ENCODE data around the gene MAGI3. TPM values are rescaled to one million over a fixed set of nuclear protein-coding genes. Genes with fewer than 3 reads are reported as not detected.

The MAGI3 gene
- total RNA-seq, 4 donors from 2014 or later = 94.3 to 180 (median 134) TPM

DNA sequence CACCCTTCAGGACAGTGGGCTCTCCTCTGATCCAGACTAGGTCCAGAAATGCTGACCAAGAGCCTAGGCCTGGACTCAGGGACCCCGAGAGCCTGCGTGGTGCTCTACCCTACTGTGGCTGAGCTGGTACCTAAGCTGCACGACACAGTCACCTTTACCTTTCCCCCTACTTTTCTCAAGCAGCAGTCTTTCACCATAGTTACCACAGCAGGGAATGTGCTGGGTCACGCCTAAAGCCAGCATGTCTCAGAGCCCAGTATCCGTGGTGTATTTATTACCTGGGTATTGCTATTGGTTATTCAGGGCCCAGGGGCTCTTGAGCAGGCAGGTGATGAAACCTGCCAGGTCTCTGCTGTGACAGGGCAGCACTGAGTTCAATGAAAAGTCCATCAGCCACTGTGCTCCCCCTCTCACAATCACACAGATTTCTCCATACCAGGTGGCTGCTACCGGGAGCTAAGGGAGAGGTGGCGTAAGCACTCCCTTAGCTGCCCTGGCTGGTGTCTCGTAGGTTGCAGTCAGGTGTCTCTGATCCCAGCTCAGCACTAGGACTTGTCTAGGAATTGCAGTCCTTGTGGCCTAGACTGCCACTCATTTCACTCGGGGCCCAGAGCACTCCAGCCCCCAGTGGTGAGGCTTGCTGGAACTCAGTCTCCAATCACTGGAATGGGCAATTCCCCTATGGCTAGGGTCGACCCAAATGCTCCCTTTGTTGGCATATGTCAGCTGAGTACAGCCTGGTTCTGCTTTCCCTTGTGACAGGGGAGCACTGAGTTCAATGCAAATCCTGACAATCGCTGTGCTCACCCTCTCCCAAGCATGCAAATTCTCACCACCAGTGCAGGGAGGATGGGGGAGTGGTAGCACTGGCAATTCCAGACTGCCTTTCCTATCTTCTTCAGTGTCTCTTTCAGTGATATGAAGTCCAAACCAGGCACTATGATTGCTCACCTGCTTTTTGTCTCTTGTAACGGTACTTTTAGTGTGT, 240.3 kb downstream of the MAGI3 start:
- in situ Hi-C loops (cut with MboI; ENCODE audit: low pct_ligation_motif_present in 1 of 4, low pct_unique_long_range_greater_than_20kb in 1 of 4, low sequenced_read_pairs in 3 of 4) (no loop called here), intact Hi-C loops (cut with DNase I; ENCODE audit: low total_unique reads) (no loop called here)
- H3K27me3 ChIP-seq = no peaks in the 10 kb centered on the region

DNA sequence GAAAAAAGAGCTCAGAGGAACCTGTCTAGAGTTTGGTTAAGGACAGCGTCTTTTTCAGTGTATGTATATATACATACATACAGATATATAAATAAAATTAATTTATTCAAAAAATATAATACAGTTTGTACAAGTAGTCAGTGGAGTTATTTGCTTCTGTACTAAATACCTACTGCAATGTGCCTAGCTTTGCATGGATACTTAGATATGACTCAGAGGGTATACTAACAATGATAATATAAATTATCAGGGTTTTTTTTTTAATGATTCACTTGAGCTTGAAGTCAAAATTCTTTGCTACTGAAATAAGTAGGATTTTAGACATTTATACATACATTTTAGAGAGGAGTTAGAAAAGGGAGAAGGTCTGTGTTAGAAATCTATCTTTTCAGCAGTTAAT, 251.1 kb downstream of the MAGI3 start:
- Histone ChIP-seq H3K27ac (no peak overlapping the region), H3K36me3 (peaks cover 0 to 19% (median 3%) of the 10 kb centered on the region in 4 donors), H3K9me3 (no peaks in the 10 kb centered on the region), H3K27me3 (no peaks in the 10 kb centered on the region), H3K4me1 (no peaks in the 10 kb centered on the region), H3K4me3 (no peak overlapping the region)
- in situ Hi-C loops (cut with MboI; ENCODE audit: low pct_ligation_motif_present in 1 of 4, low pct_unique_long_range_greater_than_20kb in 1 of 4, low sequenced_read_pairs in 3 of 4) (no loop called here), intact Hi-C loops (cut with DNase I; ENCODE audit: low total_unique reads) (no loop called here)
- WGBS, 2 donors (ENCODE audit: low coverage in 1 of 2) = 93 to 100% methylated on average over 1 of the region's 1 CpG
- TF ChIP-seq, protein P1, sequence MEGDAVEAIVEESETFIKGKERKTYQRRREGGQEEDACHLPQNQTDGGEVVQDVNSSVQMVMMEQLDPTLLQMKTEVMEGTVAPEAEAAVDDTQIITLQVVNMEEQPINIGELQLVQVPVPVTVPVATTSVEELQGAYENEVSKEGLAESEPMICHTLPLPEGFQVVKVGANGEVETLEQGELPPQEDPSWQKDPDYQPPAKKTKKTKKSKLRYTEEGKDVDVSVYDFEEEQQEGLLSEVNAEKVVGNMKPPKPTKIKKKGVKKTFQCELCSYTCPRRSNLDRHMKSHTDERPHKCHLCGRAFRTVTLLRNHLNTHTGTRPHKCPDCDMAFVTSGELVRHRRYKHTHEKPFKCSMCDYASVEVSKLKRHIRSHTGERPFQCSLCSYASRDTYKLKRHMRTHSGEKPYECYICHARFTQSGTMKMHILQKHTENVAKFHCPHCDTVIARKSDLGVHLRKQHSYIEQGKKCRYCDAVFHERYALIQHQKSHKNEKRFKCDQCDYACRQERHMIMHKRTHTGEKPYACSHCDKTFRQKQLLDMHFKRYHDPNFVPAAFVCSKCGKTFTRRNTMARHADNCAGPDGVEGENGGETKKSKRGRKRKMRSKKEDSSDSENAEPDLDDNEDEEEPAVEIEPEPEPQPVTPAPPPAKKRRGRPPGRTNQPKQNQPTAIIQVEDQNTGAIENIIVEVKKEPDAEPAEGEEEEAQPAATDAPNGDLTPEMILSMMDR (IDR thresholded peaks at IDR 0.05) = no peak
- TF ChIP-seq POLR2AphosphoS5 (IDR thresholded peaks at IDR 0.05) (no peak), EP300 (IDR thresholded peaks at IDR 0.05; ENCODE audit: low read depth) (no peak), POLR2A (IDR thresholded peaks at IDR 0.05) (no peak)
- DNase-seq = no peak

More for the DNA sequence above, 240.3 kb downstream of the MAGI3 start:
- H3K9me3 ChIP-seq = peaks cover 13 to 17% of the 10 kb centered on the region in 2 donors
- no peak for TF ChIP-seq EP300 (IDR thresholded peaks at IDR 0.05; ENCODE audit: low read depth)
- no peak for TF ChIP-seq POLR2A (IDR thresholded peaks at IDR 0.05)
- no peak for TF ChIP-seq POLR2AphosphoS5 (IDR thresholded peaks at IDR 0.05)
- TF ChIP-seq, protein P1 (IDR thresholded peaks at IDR 0.05) = no peak
- no peak overlapping the region for H3K4me3 ChIP-seq
- peaks cover 0 to 27% (median 7%) of the 10 kb centered on the region in 4 donors for H3K36me3 ChIP-seq
- H3K27ac ChIP-seq = no peak overlapping the region
- 84 to 100% methylated on average over 1 to 12 of the region's 12 CpGs for WGBS, 2 donors (ENCODE audit: low coverage in 1 of 2)
- DNase-seq = no peak
- no peaks in the 10 kb centered on the region for H3K4me1 ChIP-seq

DNA sequence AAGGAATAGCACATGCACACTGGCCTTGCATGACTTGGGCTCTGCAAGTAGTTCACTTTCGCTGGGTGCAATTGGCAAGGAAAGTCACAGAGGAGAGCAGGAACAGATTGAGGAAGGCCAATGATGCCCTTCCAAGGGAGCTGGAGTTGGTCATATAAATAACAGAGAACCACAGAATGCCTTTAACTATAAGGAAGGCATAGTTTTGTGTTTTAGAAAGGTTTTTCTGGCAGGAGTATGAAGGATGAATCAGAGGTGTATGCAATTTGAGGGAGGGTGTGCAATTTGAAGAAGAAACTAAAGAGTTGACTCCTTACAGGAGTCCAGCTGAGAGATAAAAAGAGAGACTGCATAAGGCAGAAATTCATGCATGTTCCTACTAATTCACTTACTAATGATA, 256.8 kb downstream of the MAGI3 start:
- in situ Hi-C loops (cut with MboI; ENCODE audit: low pct_ligation_motif_present in 1 of 4, low pct_unique_long_range_greater_than_20kb in 1 of 4, low sequenced_read_pairs in 3 of 4) (no loop called here), intact Hi-C loops (cut with DNase I; ENCODE audit: low total_unique reads) (no loop called here)
- Histone ChIP-seq H3K9me3 (no peaks in the 10 kb centered on the region), H3K36me3 (peaks cover 0 to 25% (median 8%) of the 10 kb centered on the region in 4 donors), H3K27me3 (no peaks in the 10 kb centered on the region), H3K4me1 (no peaks in the 10 kb centered on the region), H3K4me3 (no peak overlapping the region), H3K27ac (no peak overlapping the region)
- DNase-seq = no peak
- no peak for TF ChIP-seq EP300 (IDR thresholded peaks at IDR 0.05; ENCODE audit: low read depth)
- no peak for TF ChIP-seq POLR2A (IDR thresholded peaks at IDR 0.05)
- TF ChIP-seq, protein P1 (IDR thresholded peaks at IDR 0.05) = no peak
- no peak for TF ChIP-seq POLR2AphosphoS5 (IDR thresholded peaks at IDR 0.05)
- WGBS, 2 donors (ENCODE audit: low coverage in 1 of 2) = 92% methylated on average over 1 of the region's 1 CpG

DNA sequence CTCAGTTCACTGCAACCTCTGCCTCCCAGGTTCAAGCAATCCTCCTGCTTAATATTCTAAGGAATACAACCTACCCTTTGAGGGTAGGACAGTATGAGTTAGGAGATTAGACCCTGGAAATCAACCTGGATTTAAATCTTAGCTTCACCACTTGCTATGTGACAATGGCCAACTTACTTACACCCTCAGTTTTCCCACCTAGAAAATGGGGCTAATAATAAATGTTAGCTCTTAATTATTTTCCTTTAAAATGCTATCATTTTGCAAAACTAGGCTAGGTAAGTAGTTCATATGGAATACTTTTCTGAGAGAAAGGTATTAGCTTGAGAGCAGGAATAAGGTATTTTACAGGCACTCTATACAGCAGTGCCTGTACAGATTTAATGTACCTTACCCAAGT, 258.2 kb downstream of the MAGI3 start:
- H3K4me1 ChIP-seq = no peaks in the 10 kb centered on the region
- no peak overlapping the region for H3K27ac ChIP-seq
- no peaks in the 10 kb centered on the region for H3K27me3 ChIP-seq
- H3K9me3 ChIP-seq = no peaks in the 10 kb centered on the region
- peaks cover 0 to 25% (median 3%) of the 10 kb centered on the region in 4 donors for H3K36me3 ChIP-seq
- in situ Hi-C loops (cut with MboI; ENCODE audit: low pct_ligation_motif_present in 1 of 4, low pct_unique_long_range_greater_than_20kb in 1 of 4, low sequenced_read_pairs in 3 of 4) = no loop called here
- TF ChIP-seq, protein P1 (IDR thresholded peaks at IDR 0.05) = no peak
- TF ChIP-seq POLR2A (IDR thresholded peaks at IDR 0.05) (no peak), EP300 (IDR thresholded peaks at IDR 0.05; ENCODE audit: low read depth) (no peak), POLR2AphosphoS5 (IDR thresholded peaks at IDR 0.05) (no peak)
- intact Hi-C loops (cut with DNase I; ENCODE audit: low total_unique reads) = no loop called here
- no peak for DNase-seq
- no peak overlapping the region for H3K4me3 ChIP-seq
